Amygdala (tissue), 56 donors: Measurements from ENCODE around the gene HEPACAM2.

Source experiments
- DNase-seq, 56 donors: peaks; one replicate each; lab custom pipeline; 2025; lab: John Stamatoyannopoulos, UW

Gene HEPACAM2

GRCh38 chr7:93226310-93226709 lies at the start of gene HEPACAM2:
Gene HEPACAM2, minus strand, starts transcription at chr7:93226469.
- no peak for DNase-seq

GRCh38 chr7:93265220-93265619 lies 39.0 kb upstream of the HEPACAM2 start:
- no peak for DNase-seq

GRCh38 chr7:93262535-93262934 lies 36.3 kb upstream of the HEPACAM2 start:
- no peak for DNase-seq

GRCh38 chr7:93258661-93259060 lies 32.4 kb upstream of the HEPACAM2 start:
- no peak for DNase-seq

GRCh38 chr7:93249491-93250148 lies 23.4 kb upstream of the HEPACAM2 start:
- DNase-seq: no peak

GRCh38 chr7:93245525-93246432 lies 19.5 kb upstream of the HEPACAM2 start:
- peak in 1 of 56 donors; percentile 28 for DNase-seq

GRCh38 chr7:93242106-93242505 lies 15.8 kb upstream of the HEPACAM2 start:
- no peak for DNase-seq

- DNase-seq: no peak
These were observed 13.6 kb upstream of the HEPACAM2 start for GRCh38 chr7:93239824-93240223.

- no peak for DNase-seq
These were observed 12.5 kb upstream of the HEPACAM2 start for GRCh38 chr7:93238748-93239147.

- no peak for DNase-seq
These were observed 11.9 kb upstream of the HEPACAM2 start for GRCh38 chr7:93238131-93238530.

- no peak for DNase-seq
These were observed 9.3 kb upstream of the HEPACAM2 start for GRCh38 chr7:93235541-93235940.

GRCh38 chr7:93232673-93233018 lies 6.4 kb upstream of the HEPACAM2 start:
- DNase-seq: peak in 1 of 56 donors; percentile 17

- peak; percentile 36 to 99 (median 94) for DNase-seq
These were observed 5.8 kb upstream of the HEPACAM2 start, which contains the start of gene VPS50 for GRCh38 chr7:93231799-93232672. Gene VPS50, plus strand, starts transcription at chr7:93232366. Its CDS starts 102 bp downstream, at chr7:93232468.

- no peak for DNase-seq
These were observed 5.0 kb upstream of the HEPACAM2 start for GRCh38 chr7:93231259-93231658.

GRCh38 chr7:93228302-93228701 lies 2.0 kb upstream of the HEPACAM2 start:
- peak in 1 of 56 donors; percentile 11 for DNase-seq

- no peak for DNase-seq
These were observed 6.4 kb downstream of the HEPACAM2 start for GRCh38 chr7:93219868-93220267.

GRCh38 chr7:93218997-93219827 lies 7.1 kb downstream of the HEPACAM2 start:
- no peak for DNase-seq

GRCh38 chr7:93212881-93213280 lies 13.4 kb downstream of the HEPACAM2 start:
- peak in 1 of 56 donors; percentile 5 for DNase-seq

- no peak for DNase-seq
These were observed 14.9 kb downstream of the HEPACAM2 start for GRCh38 chr7:93211228-93211818.
